Fibroblast of lung (primary cell): ENCODE data around the gene DIPK1B. TPM values are rescaled to one million over a fixed set of nuclear protein-coding genes. Genes with fewer than 3 reads are reported as not detected.
A peak's percentile ranks its signal among the peaks of the same experiment; 100 is the strongest.

Experiments
- DNase-seq, 2 donors: peaks; one replicate each; pipeline versions ENCODE4 v3.0.0 to v3.0.0-alpha.2; 2010; ENCODE audit warnings: low read depth in 2 of 2
- H2AFZ ChIP-seq: 2 replicates; pipeline ENCODE4 v1.5.1; 2012; ENCODE audit warnings: low read length, control low read depth, inconsistent platforms
- H3K27ac ChIP-seq: 2 replicates; pipeline ENCODE4 v1.5.1; 2011; ENCODE audit warnings: low read length, control low read depth; ENCODE audit not compliant: insufficient read depth
- H3K27me3 ChIP-seq: 2 replicates; pipeline ENCODE4 v1.5.1; 2011; ENCODE audit warnings: mild to moderate bottlenecking, low read length; ENCODE audit not compliant: control insufficient read depth, insufficient read depth
- H3K36me3 ChIP-seq: 2 replicates; pipeline ENCODE4 v1.5.1; 2011; ENCODE audit warnings: low read length; ENCODE audit not compliant: control insufficient read depth, insufficient read depth
- H3K4me1 ChIP-seq: 2 replicates; pipeline ENCODE4 v1.5.1; 2011; ENCODE audit warnings: low read length; ENCODE audit not compliant: control insufficient read depth, insufficient read depth; ENCODE audit errors: extremely low read depth
- H3K4me2 ChIP-seq: 2 replicates; pipeline ENCODE4 v1.5.1; 2011; ENCODE audit warnings: low read length, control low read depth; ENCODE audit not compliant: insufficient read depth; ENCODE audit errors: extremely low read depth
- H3K4me3 ChIP-seq, 4 experiments: fragments of 200-600 bp in 1 of 4; sonication (generic) in 1 of 4; replicated peaks in 1 of 4; 2 replicates each; pipeline ENCODE4 v1.5.1; 2011 to 2016; ENCODE audit warnings: low read length in 4 of 4, low read depth in 3 of 4, mild to moderate bottlenecking in 3 of 4, control low read depth in 2 of 4, inconsistent platforms in 1 of 4, mixed read lengths in 1 of 4; ENCODE audit not compliant: insufficient read depth in 1 of 4; ENCODE audit errors: control extremely low read depth in 1 of 4
- H3K79me2 ChIP-seq: 2 replicates; pipeline ENCODE4 v1.5.1; 2012; ENCODE audit warnings: mild to moderate bottlenecking, low read length, inconsistent platforms; ENCODE audit not compliant: control insufficient read depth, insufficient read depth
- H3K9ac ChIP-seq: 2 replicates; pipeline ENCODE4 v1.5.1; 2011; ENCODE audit warnings: mild to moderate bottlenecking, low read length, control low read depth; ENCODE audit not compliant: insufficient read depth
- H3K9me3 ChIP-seq: 2 replicates; pipeline ENCODE4 v1.5.1; 2012; ENCODE audit warnings: low read depth, low read length; ENCODE audit not compliant: control insufficient read depth, insufficient read depth
- H4K20me1 ChIP-seq: 2 replicates; pipeline ENCODE4 v1.5.1; 2011; ENCODE audit warnings: low read length; ENCODE audit not compliant: control insufficient read depth, insufficient read depth; ENCODE audit errors: extremely low read depth
- EZH2 ChIP-seq: IDR thresholded peaks from 2 replicates; pipeline ENCODE4 v1.5.1; 2012; ENCODE audit warnings: low read length, control low read depth, mild to moderate bottlenecking; ENCODE audit errors: missing control alignments
- polyA plus RNA-seq, 2 donors: library from polyadenylated mRNA; depleted of rRNA in 1 of 2; stranded (reverse) in 1 of 2; unstranded in 1 of 2; fragments of >200 nt; gene quantifications; 2 replicates each; pipeline ENCODE4 v1.2.1, GENCODE V29; 2011 to 2012; ENCODE audit warnings: missing spikeins in 1 of 2
- total RNA-seq: library from RNA; depleted of rRNA; stranded (reverse); fragments of >200 nt; gene quantifications from 2 replicates; pipeline ENCODE4 v1.2.1, GENCODE V29; 2014
- TF ChIP-seq, protein P1 (sequence below), 2 donors: IDR thresholded peaks in 1 of 2; conservative IDR thresholded peaks in 1 of 2; 1 replicate in 1 of 2; 2 replicates in 1 of 2; pipeline ENCODE4 v1.5.1; 2011 to 2012; ENCODE audit warnings: low read length in 2 of 2, control low read depth in 1 of 2, inconsistent platforms in 1 of 2, low read depth in 1 of 2, mild to moderate bottlenecking in 1 of 2

The DIPK1B gene
- total and polyA plus RNA-seq, 2 donors (not counting 1 experiment from before 2014, with no cell fraction given): 0.16 to 0.33 TPM

DNA sequence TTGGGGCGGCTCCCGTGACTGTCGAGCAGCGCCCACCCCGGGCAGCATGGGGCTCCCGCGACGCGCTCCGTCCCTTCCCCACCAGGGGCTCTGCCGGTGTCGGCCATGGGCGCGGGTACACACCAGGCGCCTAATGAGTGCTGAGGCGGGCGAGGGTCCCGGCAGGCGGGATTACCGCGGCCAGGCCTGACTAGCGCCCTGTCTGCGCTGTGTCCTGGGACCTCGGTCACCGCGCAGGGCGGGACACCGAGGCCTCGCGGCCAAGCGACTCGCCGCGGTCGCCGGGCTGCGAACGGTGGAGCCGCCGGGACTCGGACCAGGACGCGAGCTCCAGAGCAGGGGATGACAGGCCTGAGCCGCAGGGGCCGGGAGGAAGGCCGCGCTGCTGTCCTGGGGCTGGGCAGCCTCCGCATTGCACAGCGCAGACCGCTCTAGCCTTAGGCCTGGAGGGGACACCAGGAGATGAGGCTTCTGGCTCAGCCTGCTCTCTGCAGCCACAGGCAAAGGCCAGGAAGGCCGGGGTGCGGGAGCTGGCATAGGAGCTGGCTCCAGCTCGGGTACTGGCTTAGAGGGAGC, 16.3 kb downstream of the DIPK1B start:
- Histone ChIP-seq H3K4me3 (peak overlapping the region; percentile 60 to 75 (median 66)), H2AFZ (peak overlapping the region; percentile 64), H3K9me3 (no peaks in the 10 kb centered on the region), H3K4me2 (peak overlapping the region; percentile 49), H3K79me2 (peaks cover 43% of the 10 kb centered on the region), H4K20me1 (no peaks in the 10 kb centered on the region), H3K9ac (peak overlapping the region; percentile 80), H3K27ac (peak overlapping the region; percentile 63), H3K36me3 (peaks cover 12% of the 10 kb centered on the region), H3K4me1 (peaks cover 14% of the 10 kb centered on the region), H3K27me3 (no peaks in the 10 kb centered on the region)
- peak; percentile 31 to 48 for DNase-seq
- no peak for TF ChIP-seq EZH2
- TF ChIP-seq, protein P1, sequence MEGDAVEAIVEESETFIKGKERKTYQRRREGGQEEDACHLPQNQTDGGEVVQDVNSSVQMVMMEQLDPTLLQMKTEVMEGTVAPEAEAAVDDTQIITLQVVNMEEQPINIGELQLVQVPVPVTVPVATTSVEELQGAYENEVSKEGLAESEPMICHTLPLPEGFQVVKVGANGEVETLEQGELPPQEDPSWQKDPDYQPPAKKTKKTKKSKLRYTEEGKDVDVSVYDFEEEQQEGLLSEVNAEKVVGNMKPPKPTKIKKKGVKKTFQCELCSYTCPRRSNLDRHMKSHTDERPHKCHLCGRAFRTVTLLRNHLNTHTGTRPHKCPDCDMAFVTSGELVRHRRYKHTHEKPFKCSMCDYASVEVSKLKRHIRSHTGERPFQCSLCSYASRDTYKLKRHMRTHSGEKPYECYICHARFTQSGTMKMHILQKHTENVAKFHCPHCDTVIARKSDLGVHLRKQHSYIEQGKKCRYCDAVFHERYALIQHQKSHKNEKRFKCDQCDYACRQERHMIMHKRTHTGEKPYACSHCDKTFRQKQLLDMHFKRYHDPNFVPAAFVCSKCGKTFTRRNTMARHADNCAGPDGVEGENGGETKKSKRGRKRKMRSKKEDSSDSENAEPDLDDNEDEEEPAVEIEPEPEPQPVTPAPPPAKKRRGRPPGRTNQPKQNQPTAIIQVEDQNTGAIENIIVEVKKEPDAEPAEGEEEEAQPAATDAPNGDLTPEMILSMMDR (conservative IDR thresholded peaks at IDR 0.05 in 1 of 2, IDR thresholded peaks at IDR 0.05 in 1 of 2; ENCODE audit: low read depth in 1 of 2, low read length in 2 of 2): no peak

DNA sequence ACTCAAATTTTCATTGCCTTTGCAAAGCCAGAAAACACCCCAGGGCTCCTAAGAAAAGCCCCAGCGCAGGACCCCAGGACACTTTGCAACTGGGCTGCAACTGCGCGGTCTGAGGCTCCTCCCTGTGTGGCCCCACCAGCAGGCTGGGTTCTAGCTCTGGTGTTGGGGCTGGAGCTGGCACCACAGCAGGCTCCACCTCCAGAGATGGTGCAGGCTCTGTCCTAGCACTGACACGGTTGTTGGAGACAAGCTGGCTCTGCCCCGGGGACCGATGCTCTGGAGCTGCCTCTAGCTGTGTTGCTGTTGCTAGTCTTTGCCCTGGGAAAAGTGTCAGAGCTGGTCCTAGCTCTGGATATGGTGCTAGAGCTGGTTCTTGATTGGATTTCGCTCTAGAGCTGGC, 16.8 kb downstream of the DIPK1B start:
- Histone ChIP-seq H3K27me3 (no peaks in the 10 kb centered on the region), H3K4me2 (peak overlapping the region; percentile 49), H3K27ac (no peak overlapping the region), H3K9ac (peak overlapping the region; percentile 80), H4K20me1 (no peaks in the 10 kb centered on the region), H2AFZ (no peak overlapping the region), H3K36me3 (peaks cover 8% of the 10 kb centered on the region), H3K4me3 (peak overlapping the region; percentile 60 to 75 (median 66)), H3K4me1 (peaks cover 14% of the 10 kb centered on the region), H3K9me3 (no peaks in the 10 kb centered on the region), H3K79me2 (peaks cover 41% of the 10 kb centered on the region)
- TF ChIP-seq EZH2: no peak
- TF ChIP-seq, protein P1 (conservative IDR thresholded peaks at IDR 0.05 in 1 of 2, IDR thresholded peaks at IDR 0.05 in 1 of 2; ENCODE audit: low read depth in 1 of 2, low read length in 2 of 2): no peak
- DNase-seq: no peak

GRCh38 chr9:136729926-136730325, 17.6 kb downstream of the DIPK1B start:
- Histone ChIP-seq H4K20me1 (no peaks in the 10 kb centered on the region), H3K9me3 (no peaks in the 10 kb centered on the region), H3K36me3 (peaks cover 5% of the 10 kb centered on the region), H3K27me3 (no peaks in the 10 kb centered on the region), H3K4me3 (no peak overlapping the region), H3K79me2 (peaks cover 39% of the 10 kb centered on the region), H3K27ac (no peak overlapping the region), H3K4me2 (no peak overlapping the region), H3K4me1 (peaks cover 14% of the 10 kb centered on the region), H3K9ac (no peak overlapping the region), H2AFZ (no peak overlapping the region)
- no peak for DNase-seq
- no peak for TF ChIP-seq EZH2
